NCI-H1436 (cell line): ENCODE results near the gene ARHGEF1.

ENCODE experiments used
- DNase-seq: peaks from one replicate; lab custom pipeline; 2025; lab: John Stamatoyannopoulos, UW

The ARHGEF1 gene

DNA sequence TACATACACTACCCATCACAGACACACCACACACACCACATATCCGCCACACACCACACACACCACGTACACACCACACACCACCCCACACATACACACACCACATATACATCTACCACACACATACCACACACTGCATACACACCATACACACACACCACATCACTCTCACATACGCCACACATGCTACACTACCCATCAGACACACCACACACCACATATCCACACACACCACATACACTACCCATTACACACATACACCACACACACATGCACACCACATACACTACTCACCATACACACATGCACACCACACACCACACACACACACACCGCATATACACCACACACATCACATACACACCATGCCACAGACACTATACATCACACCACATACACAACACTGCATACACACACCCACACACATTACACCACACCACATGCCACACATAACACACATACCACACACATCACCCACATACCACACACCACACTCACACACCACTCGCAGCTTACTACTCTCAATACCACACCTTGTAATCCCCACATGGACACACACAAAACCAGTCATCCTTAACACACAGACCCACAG is 35.8 kb downstream of the ARHGEF1 start:
- no peak for DNase-seq

DNA sequence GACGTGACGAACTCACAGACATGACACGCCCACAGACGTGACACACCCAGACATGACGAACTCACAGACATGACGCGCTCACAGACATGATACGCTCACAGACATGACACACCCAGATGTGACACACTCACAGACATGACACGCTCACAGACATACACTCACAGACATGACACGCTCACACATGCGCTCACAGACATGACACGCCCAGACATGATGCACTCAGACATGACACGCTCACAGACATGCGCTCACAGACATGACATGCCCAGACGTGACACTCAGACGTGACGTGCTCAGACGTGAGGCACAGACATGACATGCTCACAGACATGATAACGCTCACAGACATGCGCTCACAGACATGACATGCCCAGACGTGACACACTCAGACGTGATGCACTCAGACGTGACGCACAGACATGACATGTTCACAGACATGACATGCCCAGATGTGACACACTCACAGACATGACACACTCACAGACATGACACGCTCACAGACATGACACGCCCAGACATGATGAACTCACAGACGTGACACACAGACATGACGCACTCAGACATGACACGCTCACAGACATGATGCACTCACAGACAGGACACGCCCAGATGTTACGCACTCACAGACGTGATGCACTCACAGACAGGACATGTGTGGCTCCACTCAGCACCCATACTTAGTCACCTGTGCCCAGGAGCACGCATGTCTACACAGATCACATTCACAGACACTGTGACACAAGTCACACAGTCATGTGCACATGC is 37.1 kb downstream of the ARHGEF1 start:
- DNase-seq: no peak

DNA sequence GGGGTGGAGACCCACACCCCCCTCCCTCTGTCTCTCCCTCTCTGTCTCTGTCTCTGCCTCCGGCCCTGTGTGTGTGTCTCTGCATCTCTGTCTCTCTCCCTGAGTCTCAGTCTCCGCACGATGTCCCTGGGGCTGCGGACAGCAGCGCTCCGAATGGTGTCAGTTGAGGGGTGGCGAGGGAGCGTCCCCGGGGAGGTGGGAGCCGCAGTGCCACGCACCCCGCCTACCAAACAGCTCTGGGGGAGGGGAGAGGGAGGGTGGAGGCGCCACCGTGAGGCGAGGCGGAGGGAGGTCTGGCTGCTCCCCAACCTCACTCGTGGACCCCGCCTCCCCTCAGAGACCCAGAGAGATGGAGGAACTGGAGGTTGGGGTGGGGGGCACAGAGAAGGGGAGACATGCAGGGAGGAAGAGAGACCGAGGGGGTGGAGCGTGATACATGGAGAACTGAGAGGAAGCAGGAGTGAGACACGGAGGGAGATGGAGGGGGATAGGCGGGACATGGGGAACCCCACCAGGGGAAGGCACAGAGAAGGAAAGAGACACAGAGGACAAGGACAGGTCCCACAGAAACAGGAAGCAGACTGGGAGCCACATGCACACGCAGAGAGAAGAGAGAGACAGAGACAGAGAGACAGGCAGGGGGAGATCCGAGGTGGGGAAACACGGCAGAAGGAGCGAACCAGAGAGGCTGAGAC is 38.0 kb downstream of the ARHGEF1 start:
- DNase-seq: no peak

DNA sequence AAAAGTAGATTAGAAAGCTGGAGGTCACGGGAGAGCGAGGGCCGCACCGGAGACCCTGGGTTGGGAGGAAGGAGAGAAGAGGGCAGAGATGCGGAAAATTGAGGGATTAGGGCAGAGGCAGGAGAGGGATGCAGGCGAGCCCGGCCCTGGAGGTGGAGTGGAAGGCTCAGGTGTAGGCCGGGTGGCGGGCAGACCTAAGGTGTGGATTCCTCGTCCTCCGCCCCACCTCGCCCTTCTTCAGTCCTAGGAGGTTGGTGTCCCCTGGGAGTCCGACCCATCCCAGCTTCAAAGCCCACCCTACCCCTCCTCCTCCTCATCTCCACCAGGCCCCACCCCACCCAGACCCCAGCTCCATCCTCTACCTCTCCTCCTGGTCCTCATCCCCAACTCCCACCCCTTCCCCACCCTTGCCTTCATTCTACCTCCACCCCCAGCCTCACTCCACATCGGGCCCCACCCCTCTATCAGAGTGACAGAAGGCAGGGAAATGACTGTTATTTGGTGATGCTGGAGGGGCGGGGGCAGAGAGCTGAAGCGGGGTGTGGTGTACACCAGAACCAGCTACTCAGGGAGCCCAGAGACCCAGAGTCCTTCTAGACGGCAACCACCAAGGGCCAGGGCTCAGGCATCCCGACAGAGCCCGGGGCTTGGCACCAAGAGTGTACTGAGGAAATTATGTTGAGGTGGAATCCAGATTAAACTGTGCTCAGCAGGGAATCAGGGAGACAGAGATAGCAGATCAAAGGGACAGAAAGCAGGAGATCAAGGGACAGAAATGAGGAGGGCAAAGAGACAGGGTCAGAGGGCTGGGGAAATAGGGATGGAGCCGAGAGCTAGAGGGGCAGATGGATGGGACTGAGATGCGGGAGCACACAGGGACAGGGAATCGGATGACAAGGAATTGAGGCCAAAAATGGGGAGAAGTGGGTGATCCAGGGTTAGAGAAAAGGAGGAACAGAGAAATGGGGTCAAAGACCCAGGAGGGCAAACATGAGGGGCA is 38.9 kb downstream of the ARHGEF1 start:
- no peak for DNase-seq

DNA sequence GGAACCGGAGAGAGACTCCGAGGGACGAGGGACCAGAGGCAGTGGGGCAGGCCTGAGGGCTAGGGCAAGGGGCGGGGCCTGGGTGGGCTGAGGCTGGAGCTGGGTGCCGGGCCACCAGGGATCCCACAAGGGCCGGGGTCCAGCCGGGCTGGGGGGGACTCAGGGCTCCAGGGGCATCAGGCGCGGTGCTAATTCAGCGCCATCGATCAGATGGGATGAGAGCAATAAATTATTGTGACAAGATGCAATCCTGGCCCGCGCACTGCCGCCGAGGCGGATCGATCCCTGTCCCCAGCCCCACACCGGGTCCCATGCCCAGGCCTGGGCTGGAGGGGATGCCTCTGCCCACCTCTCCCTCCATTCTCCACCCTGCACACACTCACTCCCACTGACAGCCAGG is 39.6 kb downstream of the ARHGEF1 start:
- DNase-seq: no peak

DNA sequence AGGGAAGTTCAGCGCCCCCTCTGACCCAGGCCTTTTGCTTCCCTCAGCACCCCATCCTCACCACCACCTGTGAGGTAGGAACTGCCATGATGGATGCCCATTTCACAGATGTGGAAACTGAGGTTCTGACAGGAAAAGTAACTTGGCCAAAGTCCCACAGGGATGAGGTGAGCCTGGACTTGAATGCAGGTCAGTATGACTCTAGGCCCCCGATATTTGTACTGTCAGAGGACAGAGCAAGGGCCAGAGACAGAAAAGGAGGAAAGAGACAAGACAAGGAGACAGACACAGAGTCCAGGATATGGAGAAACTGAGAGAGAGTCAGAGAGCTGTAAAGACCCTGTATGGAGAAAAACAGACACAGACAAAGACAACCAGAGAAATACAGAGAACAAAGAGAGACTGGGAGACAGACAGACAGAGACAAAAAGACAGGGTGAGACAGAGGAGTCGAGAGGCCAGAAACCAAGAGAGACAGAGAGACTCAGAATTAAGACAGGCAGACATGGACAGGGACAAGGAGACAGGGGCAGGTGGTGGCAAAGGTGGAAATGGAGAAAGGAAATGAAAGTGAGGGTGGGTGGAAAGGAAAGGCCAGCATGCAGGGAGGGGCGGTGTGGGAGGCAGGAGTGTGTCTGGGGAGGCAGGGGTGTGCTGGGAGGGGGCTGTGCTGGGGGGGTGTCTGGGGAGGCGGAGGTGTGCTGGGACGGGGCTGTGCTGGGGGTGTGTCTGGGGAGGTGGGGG is 40.2 kb downstream of the ARHGEF1 start:
- no peak for DNase-seq

DNA sequence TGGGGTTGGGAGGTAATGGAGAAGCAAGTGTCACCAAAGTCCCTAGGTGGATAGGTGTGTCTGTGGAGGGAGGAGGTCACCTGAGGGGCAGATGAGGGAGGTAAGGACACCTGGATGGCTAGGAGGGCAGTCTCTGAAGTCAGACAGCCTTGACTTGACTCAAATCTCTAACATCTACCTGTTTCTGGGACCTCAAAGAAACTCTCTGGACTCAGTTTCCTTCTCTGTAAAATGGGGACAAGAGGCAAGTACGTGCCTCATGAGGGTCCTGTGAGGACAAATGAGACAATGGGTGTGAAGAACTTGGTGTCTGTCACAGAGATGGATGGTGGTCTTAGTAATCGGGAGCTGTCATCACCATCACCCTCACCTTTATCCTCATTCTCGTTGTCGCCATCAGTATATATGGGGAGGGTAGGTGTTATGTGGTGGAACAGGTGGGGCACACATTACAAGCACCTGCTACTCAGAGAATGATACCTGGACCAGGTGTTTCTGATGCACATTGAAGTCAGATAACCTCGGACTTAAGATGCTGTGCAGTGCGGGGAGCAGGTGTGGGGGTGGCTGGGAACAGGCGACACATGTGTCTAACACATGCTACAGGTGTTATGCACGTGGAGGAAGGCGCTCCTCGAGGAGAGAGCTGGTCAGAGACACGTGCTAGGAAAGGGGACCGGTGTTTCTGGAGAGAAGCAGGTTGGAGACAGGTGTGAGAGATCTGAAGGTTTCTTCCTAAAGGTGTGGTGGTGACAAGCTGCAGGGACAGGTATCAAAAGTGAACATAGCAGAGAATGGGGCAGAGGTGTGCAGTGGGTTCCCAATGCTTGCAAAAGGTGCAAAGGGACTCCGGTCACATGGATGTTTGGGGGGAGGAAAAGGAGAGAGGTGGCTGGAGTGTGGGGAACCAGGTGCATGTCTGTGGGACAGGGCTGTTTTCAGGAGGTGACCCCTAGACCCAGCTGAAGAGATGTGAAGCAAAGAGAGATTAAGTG is 41.5 kb downstream of the ARHGEF1 start:
- DNase-seq: no peak

DNA sequence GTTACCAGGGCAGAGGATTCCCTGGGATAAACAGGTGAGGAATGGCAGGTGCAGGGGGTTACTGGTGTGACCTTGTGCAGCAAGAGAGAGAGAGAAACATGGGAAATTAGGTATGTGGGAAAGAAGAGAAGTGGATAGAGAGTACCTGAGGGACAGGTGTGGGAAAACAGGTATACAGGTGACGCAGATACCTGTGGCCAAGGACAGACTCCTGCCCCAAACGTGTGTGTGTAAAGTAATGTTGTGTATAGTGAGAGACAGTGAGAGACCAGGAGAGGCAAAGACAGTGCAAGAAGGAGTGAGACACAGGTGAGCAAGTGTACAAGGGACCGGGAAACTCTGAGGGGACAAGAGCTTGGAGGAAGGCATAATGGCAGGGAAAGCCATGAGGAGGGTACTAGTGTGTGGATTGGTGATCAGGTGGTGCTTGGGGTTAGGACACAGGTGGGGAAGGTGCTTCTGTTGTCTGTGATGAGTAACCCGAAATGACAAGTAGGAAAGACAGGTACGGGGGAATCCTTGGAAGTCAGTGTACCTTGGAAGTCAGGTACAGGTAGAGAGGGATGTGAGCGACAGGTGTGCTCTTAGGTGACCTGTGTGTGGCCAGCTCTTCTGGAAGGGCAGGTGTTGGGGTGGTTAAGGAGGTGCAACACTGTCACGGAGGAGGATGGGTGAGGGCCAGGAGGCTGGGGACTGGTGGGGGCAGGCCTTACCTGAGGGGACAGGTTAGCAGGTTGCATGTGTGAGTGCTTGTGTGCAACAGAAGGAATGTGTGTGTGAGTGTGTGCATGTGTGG is 42.4 kb downstream of the ARHGEF1 start:
- DNase-seq: no peak

DNA sequence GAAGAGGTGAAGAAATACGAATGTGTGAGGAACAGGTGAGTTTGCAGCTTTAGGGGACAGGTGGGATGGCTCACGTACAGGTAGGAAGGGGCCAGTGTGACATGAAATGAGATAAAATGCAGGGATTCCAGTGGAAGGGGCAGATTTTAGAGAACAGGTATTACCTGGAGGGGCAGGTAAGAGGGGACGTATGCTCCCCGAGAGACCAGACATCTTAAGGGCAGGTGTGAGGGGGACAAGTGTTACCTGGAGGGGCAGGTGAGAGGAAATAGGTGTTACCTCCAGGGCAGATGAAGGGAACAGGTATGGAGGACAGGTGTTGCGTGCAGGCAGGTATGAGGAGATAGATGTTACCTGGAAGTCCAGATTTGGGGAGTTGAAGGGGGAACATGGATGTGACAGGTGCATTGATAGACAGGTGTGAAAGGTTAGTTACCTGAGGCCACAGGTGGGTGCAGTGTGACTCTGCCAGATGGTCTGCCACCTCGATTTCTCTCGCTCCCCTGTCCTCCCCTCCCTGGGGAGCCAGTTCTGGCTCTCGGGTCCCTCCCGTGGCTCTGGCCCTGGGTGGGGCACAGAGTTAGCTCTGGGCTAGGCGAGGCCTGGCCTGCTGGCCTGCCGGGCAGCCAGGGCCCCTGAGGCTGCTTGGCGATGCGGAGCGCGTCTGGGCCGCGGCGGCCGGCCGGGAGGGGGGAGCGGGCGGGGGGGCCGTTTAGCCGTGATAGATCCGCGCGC is 43.2 kb downstream of the ARHGEF1 start:
- DNase-seq: no peak

DNA sequence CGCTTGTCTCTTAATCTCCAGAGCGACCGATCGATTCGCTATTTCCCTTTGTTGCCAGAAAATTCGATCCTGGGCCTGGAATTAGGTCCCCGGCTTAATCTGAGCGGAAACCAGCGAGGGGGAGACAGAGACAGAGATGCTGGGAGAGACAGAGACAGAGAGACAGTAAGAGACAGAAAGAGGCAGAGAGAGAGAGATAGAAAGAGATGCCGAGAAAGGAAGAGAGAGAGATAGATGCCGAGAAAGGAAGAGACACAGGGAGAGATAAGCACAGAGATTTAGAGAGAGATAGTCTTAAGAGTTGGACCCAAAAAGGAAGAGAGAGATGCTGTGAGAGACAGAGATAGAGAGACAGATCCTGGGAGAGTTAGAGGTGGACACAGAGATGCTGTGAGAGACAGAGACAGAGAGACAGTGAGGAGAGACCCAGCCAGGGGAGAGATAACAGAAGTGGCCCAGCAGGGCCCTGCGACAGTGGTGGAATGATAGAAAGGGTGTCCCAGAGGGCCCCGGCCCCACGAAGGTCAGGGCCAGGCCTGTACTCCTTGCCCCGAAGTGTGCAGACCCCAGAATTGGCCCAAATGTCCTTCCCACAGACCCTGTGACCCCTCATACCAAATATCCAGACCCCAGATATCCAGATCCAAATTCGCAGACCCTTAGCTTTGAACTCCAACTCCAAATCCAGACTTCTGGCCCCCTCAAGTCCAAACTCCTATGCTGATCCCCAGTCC is 43.9 kb downstream of the ARHGEF1 start:
- DNase-seq: no peak

DNA sequence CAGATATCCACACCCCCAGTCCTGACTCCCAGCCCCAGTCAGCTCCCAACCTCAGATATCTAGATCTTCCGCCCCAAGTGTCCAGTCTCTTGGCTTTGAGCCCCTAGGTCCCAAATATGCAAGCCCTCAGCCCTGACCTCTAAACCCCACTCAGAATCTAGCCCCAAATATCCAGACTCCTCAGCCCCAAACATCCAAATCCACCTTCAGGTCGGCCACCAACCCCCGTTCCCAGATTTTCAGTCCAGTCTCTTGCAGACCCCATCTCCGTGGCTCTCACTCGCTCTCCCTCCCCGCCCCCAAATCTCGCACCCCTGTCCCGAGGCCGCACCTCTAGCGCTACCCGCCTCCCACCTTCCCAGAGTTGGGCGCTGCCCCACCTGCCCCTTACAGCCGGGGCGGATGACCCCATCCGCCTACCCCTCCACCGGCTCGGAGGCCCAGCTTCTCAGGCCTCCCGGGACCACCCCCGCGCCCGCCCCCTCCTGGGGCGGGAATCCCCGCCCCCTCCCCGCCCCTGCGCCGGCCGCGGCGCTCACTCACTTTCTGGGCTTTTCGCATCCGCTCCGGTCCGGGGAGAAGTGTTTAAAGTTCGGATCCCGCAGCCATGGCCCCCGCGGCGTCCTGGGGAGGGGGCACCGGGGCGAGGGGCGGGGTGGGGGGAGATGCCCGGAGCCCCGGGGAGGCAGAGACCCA is 44.7 kb downstream of the ARHGEF1 start:
- no peak for DNase-seq

DNA sequence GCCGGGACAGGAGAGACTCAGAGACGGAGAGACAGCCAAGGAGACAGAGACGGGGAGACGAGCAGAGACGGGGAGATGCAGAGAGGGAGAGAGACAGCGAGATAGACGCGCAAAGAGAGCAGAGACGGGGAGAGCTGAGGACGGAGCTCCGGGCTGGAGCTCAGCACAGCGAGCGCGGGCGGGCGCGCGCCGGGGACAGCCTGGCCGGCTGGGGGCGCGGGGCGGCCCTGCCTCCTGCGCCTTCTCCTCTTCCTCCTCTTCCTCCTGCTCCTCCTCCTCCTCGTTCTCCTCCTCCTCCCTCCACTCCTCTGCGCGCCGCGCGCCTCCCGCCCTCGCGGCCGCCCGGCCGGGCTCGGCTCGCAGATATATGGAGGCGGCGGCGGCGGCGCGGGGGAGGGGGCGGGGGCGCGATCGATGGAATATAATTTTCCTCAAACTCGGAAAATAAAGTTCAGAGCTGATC is 45.3 kb downstream of the ARHGEF1 start, which contains the start of gene ERFL:
Gene ERFL (minus strand): TSS at position 229 of the 463 bp plus-strand sequence. CDS start 15,530 bp downstream, outside the sequence.
- DNase-seq: no peak

DNA sequence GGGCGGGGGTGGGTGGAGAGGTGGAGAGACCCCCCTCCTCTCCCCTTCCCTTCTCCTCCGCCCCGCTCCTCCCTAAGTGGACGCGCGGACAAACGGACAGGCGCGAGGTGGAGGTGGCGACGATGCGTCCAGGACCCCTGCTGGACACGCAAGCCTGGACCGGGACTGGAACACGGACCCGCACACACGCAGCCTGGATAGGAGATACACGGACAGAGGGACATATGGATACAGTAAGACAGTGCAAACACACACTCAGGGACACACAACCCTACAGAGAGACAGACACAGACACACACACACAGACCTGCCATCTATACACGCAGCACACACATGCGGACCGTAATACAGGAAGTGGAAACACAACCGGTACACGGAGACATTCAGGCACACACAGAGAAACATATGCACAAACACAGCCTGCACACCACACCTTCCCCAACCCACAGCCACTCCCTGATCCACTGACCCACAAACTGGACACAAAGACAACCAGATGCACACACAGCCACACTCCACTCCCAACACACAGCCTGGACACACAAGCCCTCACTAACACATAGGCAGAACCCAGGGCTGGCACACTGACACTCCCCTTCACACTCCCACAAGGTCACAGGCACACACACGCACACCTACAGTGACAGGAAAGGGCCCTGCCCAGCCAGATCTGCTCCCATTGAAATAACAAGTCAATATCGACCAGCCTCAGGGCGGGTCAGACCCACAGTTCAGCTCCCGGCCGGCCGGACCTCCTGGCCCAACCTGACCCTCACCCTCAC is 46.0 kb downstream of the ARHGEF1 start:
- DNase-seq: no peak

DNA sequence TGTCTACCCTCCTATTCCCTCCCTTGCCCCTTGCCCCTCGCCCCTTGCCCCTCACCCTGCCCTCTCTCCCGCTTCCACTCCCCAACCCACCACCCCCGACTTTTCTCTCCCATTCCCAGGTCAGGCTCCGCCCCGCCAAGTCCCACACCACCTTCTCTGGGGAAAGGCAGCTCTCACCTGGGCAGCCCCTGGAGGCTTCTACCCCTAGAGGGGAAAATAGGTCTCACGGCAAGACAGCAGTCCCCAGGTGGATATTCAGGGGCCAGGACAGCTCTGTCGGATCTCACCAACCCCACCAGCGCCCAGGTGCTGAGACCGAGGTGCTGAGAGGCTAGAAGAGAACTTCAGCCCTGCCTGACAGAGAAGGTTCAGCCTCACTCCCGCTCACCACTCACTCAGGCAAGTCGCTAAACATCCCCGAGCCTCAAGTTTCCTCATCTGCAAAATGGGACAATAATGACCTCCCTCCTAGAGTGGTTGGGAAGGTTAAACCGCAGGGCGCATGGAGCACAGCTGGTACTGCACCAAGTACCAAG is 46.6 kb downstream of the ARHGEF1 start:
- no peak for DNase-seq

DNA sequence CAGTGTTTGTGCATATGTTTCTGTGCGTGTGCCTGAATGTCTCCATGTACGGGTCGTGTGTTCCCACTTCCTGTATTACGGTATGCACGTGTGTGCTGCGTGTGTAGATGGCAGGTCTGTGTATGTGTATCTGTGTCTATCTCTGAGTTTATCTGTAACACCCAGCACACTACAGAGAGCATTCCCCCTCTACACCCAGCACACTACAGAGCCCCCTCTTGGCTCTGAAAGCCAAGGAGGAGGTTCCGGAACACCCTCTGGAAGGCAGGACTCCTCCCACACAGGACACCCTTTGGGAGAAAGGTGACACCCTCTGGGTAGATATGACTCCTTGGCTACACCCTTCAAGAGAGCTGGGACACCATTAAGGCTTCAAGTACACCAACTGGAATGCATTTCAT is 47.3 kb downstream of the ARHGEF1 start:
- no peak for DNase-seq
